ELR (cell line): ENCODE measurements around the gene GAREM2.
A peak's percentile ranks its signal among the peaks of the same experiment; 100 is the strongest.

ENCODE experiments used
- DNase-seq: peaks from one replicate; pipeline ENCODE4 v3.0.0-alpha.2; 2015; ENCODE audit warnings: low read depth

GAREM2 gene

GRCh38 chr2:26169681-26170414 lies 3.0 kb upstream of the GAREM2 start:
- DNase-seq, result no peak

- DNase-seq, result no peak
These were observed 2.1 kb upstream of the GAREM2 start for GRCh38 chr2:26170795-26171194.

GRCh38 chr2:26172189-26172870 lies 558 bp upstream of the GAREM2 start:
- DNase-seq, result no peak

GRCh38 chr2:26173776-26174482 lies 1.0 kb downstream of the GAREM2 start:
- DNase-seq, result no peak

GRCh38 chr2:26174691-26175465 lies 2.0 kb downstream of the GAREM2 start:
- DNase-seq, result no peak

- DNase-seq, result no peak
These were observed 2.8 kb downstream of the GAREM2 start for GRCh38 chr2:26175466-26176278.

GRCh38 chr2:26176279-26176615 lies 3.4 kb downstream of the GAREM2 start:
- no peak for DNase-seq

GRCh38 chr2:26177122-26177521 lies 4.2 kb downstream of the GAREM2 start:
- no peak for DNase-seq

GRCh38 chr2:26178246-26178645 lies 5.4 kb downstream of the GAREM2 start:
- DNase-seq, result no peak

GRCh38 chr2:26178746-26179436 lies 6.0 kb downstream of the GAREM2 start:
- DNase-seq, result peak; percentile 37

- DNase-seq, result no peak
These were observed 6.6 kb downstream of the GAREM2 start for GRCh38 chr2:26179446-26179913.

- DNase-seq, result no peak
These were observed 9.6 kb downstream of the GAREM2 start for GRCh38 chr2:26182441-26182840.

- no peak for DNase-seq
These were observed 10.2 kb downstream of the GAREM2 start for GRCh38 chr2:26182887-26183630.

GRCh38 chr2:26184121-26184520 lies 11.2 kb downstream of the GAREM2 start:
- no peak for DNase-seq

GRCh38 chr2:26184555-26185303 lies 11.8 kb downstream of the GAREM2 start:
- DNase-seq, result no peak

- no peak for DNase-seq
These were observed 12.5 kb downstream of the GAREM2 start for GRCh38 chr2:26185304-26185928.

GRCh38 chr2:26185954-26186770 lies 13.3 kb downstream of the GAREM2 start:
- DNase-seq, result no peak

- no peak for DNase-seq
These were observed 14.2 kb downstream of the GAREM2 start for GRCh38 chr2:26187114-26187513.
